T-helper 2 cell treated with Interferon-gamma antibody and Interleukin-4, amounts not matched to agents 5 μg/mL and 100 μg/mL, for 36 hours (primary cell): Measurements from ENCODE around the gene EPB41L4B.

Experiments used
- DNase-seq: peaks from one replicate; pipeline ENCODE4 v3.0.0; 2021; ENCODE audit warnings: low spot score
- H3K27ac Mint-ChIP-seq: one replicate; pipeline ENCODE4 v1.8.0; 2021; ENCODE audit warnings: mild to moderate bottlenecking, mixed read lengths
- H3K27me3 Mint-ChIP-seq: one replicate; pipeline ENCODE4 v1.8.0; 2021; ENCODE audit warnings: low read depth, mixed read lengths
- H3K36me3 Mint-ChIP-seq: one replicate; pipeline ENCODE4 v1.8.0; 2021; ENCODE audit warnings: low read depth, mixed read lengths
- H3K4me1 Mint-ChIP-seq: one replicate; pipeline ENCODE4 v1.8.0; 2021; ENCODE audit warnings: low read depth, mixed read lengths
- H3K4me3 Mint-ChIP-seq: one replicate; pipeline ENCODE4 v1.8.0; 2022; ENCODE audit warnings: mild to moderate bottlenecking, moderate library complexity, mixed read lengths
- H3K9me3 Mint-ChIP-seq: one replicate; pipeline ENCODE4 v1.8.0; 2021; ENCODE audit warnings: mixed read lengths

EPB41L4B gene

DNA sequence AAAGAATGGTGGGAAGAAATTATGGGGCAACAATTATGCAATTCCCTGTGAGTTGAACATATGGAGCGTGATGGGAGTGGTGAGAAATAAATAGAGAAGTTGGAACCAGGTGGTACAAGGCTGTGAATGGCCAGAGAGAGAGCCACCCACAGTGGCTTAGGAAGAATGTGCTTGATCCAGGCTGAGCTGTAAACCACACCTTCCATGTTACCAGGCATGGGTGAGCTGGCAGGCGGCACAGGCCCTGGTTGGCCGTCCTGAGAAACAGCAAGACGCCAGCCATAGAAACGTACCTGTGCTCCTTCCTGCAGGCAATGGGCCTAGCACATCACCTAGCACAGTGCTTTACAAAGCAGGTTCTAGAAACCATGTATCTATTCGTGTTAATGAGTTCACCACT, 74.3 kb downstream of the EPB41L4B start:
- H3K9me3 Mint-ChIP-seq, result no peaks in the 10 kb centered on the region
- peaks cover 2% of the 10 kb centered on the region for H3K4me1 Mint-ChIP-seq

DNA sequence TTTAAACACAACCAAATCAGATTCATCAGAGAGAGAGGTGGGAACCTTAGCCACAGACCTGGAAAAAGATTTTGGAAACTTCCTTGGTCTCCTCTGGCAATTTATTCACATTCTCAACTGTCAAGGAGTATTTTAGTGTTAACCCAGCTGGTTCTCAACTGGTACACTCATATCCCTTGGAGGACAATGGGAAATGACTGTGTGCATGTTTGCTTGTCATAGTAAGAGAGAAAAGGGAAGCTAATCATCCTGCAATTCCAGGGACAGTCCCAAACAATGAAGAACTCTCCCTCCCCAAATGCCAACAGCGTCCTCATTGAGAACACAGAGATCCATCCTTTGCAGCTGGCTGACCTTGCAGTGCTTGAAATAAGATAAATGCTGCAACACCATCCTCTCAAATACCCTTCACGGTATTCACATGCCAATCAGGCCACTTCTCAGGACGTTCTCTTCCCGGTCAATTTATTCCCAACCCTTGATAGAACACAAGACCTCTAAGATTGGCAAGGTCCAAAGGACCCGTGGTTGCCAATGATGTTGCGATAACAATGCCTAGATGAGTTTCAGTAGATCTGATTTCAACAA, 75.5 kb downstream of the EPB41L4B start:
- no peak for DNase-seq
- no peaks in the 10 kb centered on the region for H3K36me3 Mint-ChIP-seq
- no peaks in the 10 kb centered on the region for H3K9me3 Mint-ChIP-seq
- H3K27ac Mint-ChIP-seq, result no peak overlapping the region
- H3K4me1 Mint-ChIP-seq, result peaks cover 2% of the 10 kb centered on the region
- H3K27me3 Mint-ChIP-seq, result peaks cover 23% of the 10 kb centered on the region
- no peak overlapping the region for H3K4me3 Mint-ChIP-seq

More for the DNA sequence above, 74.3 kb downstream of the EPB41L4B start:
- no peak for DNase-seq
- Mint-ChIP-seq H3K27ac (no peak overlapping the region), H3K4me3 (no peak overlapping the region), H3K27me3 (peaks cover 20% of the 10 kb centered on the region), H3K36me3 (no peaks in the 10 kb centered on the region)

DNA sequence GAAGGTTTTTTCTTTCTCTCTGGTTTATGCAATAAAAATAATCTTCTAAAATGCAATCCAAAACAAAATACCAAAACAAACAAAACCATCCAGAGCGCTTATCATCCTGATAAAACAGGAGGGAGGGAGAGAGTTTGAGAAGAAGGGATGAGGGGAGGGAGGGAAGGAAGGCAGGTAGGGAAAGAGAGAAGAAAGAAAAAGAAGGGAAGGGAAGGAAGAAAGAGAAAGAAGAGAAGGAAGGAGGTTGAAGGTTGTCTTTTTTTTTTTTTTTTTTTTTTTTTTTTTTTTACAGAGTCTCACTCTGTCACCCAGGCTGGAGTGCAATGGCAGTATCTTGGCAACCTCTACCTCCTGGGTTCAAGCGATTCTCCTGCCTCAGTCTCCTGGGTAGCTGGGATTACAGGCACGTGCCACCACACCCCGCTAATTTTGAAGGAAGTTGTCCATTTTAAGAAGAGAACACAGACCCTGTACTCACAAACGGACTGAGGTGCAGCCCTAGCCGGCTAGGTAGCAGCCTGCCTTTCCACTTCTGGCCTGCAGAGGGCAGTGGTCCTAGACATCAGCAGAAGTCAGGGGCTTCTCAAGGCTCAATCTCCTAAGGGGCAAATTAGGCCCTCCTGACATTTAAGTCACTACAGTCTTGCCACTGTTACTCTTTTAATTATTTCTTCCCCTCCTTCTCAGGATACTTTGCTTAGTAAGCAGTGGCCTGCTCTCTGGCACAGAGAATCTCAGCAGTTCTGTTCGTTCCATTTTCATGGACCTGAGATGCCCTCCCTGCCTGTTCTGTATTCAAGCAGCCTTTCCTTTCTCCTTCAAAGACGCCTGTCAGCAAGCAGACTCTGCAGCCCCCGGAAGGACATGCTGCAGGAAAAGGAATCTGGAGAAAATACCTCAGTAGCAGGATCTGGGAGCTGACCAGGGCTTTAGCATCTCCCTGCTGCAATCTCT, 76.4 kb downstream of the EPB41L4B start:
- Mint-ChIP-seq H3K27ac (no peak overlapping the region), H3K4me1 (peaks cover 2% of the 10 kb centered on the region), H3K36me3 (no peaks in the 10 kb centered on the region), H3K9me3 (no peaks in the 10 kb centered on the region), H3K4me3 (no peak overlapping the region), H3K27me3 (peaks cover 29% of the 10 kb centered on the region)
- peak; percentile 41 for DNase-seq

DNA sequence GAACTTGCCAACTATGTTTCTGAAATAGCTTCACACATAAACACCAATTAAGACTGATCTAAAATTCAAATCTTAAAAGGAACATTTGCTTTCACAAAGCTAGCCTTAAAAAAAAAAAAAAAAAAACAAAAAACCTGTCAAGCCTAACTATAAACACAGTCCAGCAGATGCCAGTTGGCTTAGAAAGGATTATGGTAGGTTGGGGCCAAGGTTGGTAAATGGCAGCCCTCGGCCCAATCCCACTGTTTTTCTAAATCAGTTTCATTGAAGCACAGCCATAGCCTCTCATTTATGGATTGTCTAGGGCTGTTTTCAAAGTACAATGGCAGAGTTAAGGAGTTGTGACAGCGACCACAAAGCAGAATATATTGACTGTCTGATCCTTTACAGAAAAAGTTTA, 78.1 kb downstream of the EPB41L4B start:
- Mint-ChIP-seq H3K27ac (no peak overlapping the region), H3K27me3 (peaks cover 36% of the 10 kb centered on the region)

DNA sequence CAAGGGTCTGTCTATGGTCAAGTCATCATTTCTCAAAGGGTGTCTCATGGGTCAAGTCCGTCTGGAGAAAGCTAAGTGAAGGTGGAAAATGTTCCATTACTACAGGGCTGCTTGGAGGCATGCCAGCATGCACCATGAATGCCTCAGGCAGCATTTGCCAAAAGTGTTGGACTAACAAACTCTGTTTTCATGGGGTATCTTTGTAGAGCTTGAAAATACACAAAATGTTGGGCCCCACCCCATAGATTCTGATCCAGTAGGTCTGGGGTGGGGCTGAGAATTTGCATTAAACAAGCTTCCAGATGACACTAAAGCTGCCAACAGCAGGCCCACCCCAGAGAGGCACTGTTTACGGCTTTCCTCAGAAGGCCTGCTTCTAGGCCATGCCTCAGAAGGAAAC, 78.8 kb downstream of the EPB41L4B start:
- H3K27me3 Mint-ChIP-seq, result peaks cover 39% of the 10 kb centered on the region
- peaks cover 2% of the 10 kb centered on the region for H3K4me1 Mint-ChIP-seq
- H3K4me3 Mint-ChIP-seq, result no peak overlapping the region
- no peak for DNase-seq
- no peaks in the 10 kb centered on the region for H3K36me3 Mint-ChIP-seq
- no peaks in the 10 kb centered on the region for H3K9me3 Mint-ChIP-seq
- H3K27ac Mint-ChIP-seq, result no peak overlapping the region

More for the DNA sequence above, 78.1 kb downstream of the EPB41L4B start:
- no peaks in the 10 kb centered on the region for H3K36me3 Mint-ChIP-seq
- no peaks in the 10 kb centered on the region for H3K9me3 Mint-ChIP-seq
- no peak for DNase-seq
- H3K4me3 Mint-ChIP-seq, result no peak overlapping the region
- peaks cover 2% of the 10 kb centered on the region for H3K4me1 Mint-ChIP-seq

DNA sequence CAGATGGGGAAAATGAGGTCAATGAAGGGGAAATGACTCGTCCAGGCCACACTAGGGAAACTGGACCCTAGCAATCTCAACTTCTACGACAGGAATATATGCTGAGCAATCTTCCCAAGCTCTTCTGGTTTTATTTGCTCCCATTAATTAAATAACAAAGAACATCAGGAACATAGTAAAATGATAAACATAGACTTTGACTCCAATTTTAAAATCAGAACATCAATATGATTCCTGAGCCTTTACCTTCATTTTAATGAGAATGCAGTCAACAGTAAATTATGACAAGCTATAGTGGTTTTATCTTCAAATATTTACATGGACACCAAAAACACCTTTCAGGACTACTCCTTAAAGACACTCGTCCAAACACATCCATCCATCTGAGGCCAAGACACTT, 79.7 kb downstream of the EPB41L4B start:
- no peak for DNase-seq
- Mint-ChIP-seq H3K4me3 (no peak overlapping the region), H3K9me3 (no peaks in the 10 kb centered on the region), H3K36me3 (no peaks in the 10 kb centered on the region), H3K27me3 (peaks cover 43% of the 10 kb centered on the region), H3K27ac (no peak overlapping the region), H3K4me1 (peaks cover 2% of the 10 kb centered on the region)

DNA sequence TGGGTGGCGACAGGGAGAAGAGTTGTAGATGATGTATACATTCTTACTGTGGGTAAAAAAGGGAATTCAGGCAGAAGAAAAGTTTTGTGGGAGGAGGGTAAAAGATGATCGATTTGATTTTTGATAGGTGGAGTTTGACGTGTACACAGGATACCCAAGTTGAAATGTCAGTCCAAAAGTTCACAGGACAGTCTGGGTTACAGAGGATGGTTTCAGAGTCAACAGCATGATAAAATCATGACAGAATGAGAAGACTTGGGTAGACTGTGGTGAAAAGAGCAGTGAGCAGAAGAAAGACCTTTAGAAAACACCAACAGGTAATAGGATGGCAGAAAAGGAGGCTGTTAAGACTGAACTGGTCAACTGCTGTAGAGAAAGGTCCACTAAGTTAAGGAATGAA, 81.6 kb downstream of the EPB41L4B start:
- Mint-ChIP-seq H3K36me3 (no peaks in the 10 kb centered on the region), H3K27ac (no peak overlapping the region), H3K4me3 (no peak overlapping the region), H3K9me3 (no peaks in the 10 kb centered on the region), H3K27me3 (peaks cover 39% of the 10 kb centered on the region), H3K4me1 (no peaks in the 10 kb centered on the region)
- DNase-seq, result no peak

DNA sequence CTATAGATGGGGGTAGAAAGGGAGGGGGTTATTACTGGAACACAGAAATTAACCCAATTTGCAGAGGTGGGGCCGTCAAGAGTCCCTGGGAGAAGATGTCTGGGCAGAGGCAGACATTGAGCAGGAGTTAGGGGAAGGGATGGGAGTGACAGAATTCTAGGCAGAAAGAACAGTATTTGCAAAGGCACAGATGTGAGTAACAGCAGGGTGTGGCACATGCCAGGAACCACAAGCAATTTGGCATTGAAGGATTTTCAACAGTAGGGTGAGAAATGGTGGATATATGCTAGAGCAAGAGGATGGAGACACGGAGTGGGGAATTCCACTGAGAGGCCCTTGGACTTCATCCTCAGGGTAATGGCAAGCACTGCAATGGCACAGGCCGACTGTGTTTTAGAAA, 82.2 kb downstream of the EPB41L4B start:
- H3K27ac Mint-ChIP-seq, result no peak overlapping the region
- no peaks in the 10 kb centered on the region for H3K9me3 Mint-ChIP-seq
- DNase-seq, result no peak
- no peaks in the 10 kb centered on the region for H3K4me1 Mint-ChIP-seq
- no peaks in the 10 kb centered on the region for H3K36me3 Mint-ChIP-seq
- no peak overlapping the region for H3K4me3 Mint-ChIP-seq
- H3K27me3 Mint-ChIP-seq, result peaks cover 38% of the 10 kb centered on the region

DNA sequence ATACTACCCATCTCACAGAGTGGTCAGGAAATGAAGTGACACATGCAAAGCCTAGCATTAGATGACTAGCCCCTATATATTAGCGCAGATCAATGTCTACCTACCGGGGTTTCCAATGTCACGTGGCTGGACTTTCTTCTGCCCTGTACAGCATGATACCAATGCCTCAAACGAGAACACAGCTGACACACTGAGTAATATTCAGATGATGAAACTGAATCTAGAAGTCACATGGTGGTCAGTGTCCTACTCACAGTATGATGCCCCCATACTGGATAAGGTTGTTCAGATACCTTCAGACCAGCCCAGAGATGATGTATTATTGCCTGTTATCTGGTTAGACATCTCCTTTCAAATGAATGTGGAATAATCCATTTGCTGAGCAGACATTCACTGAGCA, 82.7 kb downstream of the EPB41L4B start:
- H3K27ac Mint-ChIP-seq, result no peak overlapping the region
- H3K36me3 Mint-ChIP-seq, result no peaks in the 10 kb centered on the region
- H3K4me3 Mint-ChIP-seq, result no peak overlapping the region
- no peaks in the 10 kb centered on the region for H3K4me1 Mint-ChIP-seq
- no peaks in the 10 kb centered on the region for H3K9me3 Mint-ChIP-seq
- H3K27me3 Mint-ChIP-seq, result peaks cover 35% of the 10 kb centered on the region
- no peak for DNase-seq

DNA sequence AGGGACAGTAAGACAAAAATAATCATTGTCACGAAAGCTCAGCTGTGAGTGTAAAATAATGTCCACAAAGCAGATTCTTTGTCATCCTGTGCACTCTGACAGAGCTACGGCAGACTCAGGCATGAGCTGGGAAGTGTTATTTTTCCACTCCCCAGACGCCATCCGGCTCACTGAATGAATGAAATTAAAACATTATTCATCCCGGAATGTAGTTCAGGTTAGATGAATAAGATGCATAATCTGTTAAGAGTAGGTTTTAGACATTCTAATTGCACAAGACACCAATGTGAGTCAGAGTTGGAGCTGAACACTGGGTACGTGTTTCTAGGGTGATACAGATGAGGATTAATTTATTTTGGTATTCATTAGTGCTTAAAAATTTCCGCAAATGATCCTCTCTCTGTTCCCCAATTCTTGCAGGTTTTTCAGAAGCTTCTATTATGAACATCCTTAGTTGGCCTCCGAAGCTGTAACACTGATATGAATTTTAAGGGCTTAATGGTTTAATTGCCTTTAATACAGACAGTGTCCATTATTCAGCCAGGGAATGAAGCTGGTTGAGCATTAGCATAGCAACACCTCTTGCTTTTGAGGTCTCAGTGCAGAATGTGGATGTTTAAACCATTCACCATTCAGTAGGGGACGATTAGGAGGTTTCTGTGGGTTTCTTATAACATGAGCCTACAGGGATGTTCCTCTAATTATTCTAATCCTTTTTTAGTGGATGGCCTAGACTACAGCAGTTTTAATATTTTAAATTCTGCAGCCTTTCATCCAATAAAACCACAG, 88.2 kb downstream of the EPB41L4B start:
- Mint-ChIP-seq H3K27ac (no peak overlapping the region), H3K9me3 (no peaks in the 10 kb centered on the region), H3K4me3 (no peak overlapping the region), H3K36me3 (no peaks in the 10 kb centered on the region), H3K4me1 (no peaks in the 10 kb centered on the region), H3K27me3 (peaks cover 34% of the 10 kb centered on the region)
- DNase-seq, result no peak

DNA sequence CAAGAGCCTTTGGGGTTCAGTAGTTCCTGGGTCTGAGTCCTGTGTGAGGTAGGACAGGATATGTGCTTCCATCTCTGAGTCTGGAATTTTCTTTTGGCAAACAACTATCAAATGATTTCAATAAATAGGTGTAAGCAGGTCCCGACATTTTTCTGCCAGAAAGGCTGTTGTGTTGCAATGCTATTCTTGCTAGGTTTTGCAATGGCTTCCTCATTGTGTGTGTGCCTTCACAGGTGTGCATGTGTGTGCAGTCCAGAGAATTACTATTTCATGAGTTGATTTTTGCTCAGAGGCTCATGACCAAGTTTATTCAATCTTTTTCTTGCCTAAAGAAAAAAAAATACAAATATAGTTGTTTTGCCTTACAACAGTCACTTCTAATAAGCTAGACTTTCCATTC, 89.3 kb downstream of the EPB41L4B start:
- Mint-ChIP-seq H3K27me3 (peaks cover 29% of the 10 kb centered on the region), H3K36me3 (no peaks in the 10 kb centered on the region), H3K9me3 (no peaks in the 10 kb centered on the region), H3K4me1 (no peaks in the 10 kb centered on the region), H3K4me3 (no peak overlapping the region), H3K27ac (no peak overlapping the region)
- DNase-seq, result no peak

DNA sequence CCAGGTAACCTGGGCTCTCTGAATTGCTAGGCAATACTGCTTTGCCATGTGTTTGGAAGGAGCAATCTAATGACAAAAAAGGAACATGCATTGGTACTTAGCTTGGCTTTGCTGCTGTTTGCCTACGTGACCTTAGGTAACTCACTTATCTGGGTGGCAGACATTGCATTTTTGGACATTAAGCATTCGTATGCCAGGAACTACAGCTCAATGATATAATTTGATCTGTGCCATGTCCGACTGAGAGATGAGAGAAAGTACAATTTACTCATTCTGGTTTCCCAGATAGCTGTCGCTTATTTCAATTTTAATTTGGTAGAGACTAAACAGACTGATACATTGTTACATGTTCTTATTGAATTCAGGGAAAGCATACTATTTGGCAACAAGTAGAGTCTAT, 90.6 kb downstream of the EPB41L4B start:
- no peaks in the 10 kb centered on the region for H3K4me1 Mint-ChIP-seq
- DNase-seq, result no peak
- no peaks in the 10 kb centered on the region for H3K36me3 Mint-ChIP-seq
- no peak overlapping the region for H3K4me3 Mint-ChIP-seq
- peaks cover 29% of the 10 kb centered on the region for H3K27me3 Mint-ChIP-seq
- no peaks in the 10 kb centered on the region for H3K9me3 Mint-ChIP-seq
- H3K27ac Mint-ChIP-seq, result no peak overlapping the region

DNA sequence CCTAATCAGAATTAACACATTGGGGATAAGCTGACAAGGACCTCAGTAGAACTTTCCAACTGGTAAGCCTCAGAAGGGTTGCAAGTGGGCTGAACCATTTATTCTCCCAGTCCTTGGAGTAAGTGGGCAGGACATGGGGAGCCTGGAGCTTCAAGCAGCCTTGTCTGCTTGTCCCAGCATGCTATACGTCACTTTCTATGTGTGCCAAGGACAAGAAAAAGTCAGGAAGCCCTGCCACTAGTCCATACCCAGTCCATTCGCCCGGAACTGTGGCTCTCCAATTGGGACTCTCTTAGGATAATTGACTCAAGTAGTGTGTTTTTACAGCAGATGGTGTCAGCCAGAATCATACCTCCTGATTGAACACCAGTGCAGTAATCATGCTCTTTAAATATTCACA, 91.2 kb downstream of the EPB41L4B start:
- Mint-ChIP-seq H3K36me3 (no peaks in the 10 kb centered on the region), H3K4me3 (no peak overlapping the region), H3K9me3 (no peaks in the 10 kb centered on the region), H3K27me3 (peaks cover 31% of the 10 kb centered on the region), H3K27ac (no peak overlapping the region), H3K4me1 (no peaks in the 10 kb centered on the region)
- DNase-seq, result no peak

DNA sequence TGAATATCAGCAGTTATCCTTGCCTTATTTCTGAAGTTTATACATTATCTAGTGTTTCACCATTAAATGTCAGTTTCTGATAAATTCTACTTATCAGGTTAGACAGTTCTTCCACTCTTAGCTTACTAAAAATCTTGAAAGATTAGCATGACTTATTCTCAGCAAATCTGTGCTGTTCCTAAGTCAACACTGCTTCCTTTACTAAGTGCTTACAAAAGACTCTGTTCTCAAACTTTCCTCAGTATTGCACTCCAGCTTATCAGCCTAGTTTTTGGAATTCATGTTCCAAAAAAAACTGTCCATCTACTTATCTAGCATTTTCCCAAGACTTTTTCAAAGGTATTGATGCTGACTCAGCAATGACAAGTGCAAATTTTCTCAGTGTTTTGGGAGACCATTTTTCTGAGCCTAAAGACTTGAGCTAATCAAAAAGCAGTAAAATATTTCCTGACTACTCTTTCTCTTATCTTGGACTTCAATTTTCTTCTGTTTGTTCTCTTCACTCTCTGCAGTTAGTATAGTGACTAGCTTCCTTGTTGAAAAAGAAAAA, 92.7 kb downstream of the EPB41L4B start:
- Mint-ChIP-seq H3K4me1 (no peaks in the 10 kb centered on the region), H3K36me3 (no peaks in the 10 kb centered on the region), H3K27ac (no peak overlapping the region)

More for the DNA sequence above, 92.7 kb downstream of the EPB41L4B start:
- H3K4me3 Mint-ChIP-seq, result no peak overlapping the region
- peaks cover 27% of the 10 kb centered on the region for H3K27me3 Mint-ChIP-seq
- H3K9me3 Mint-ChIP-seq, result no peaks in the 10 kb centered on the region
- no peak for DNase-seq
